Occipital lobe (tissue), 2 donors: ENCODE data around the gene KCNK3. TPM values are rescaled to one million over a fixed set of nuclear protein-coding genes. Genes with fewer than 3 reads are reported as not detected.

Experiments
- DNase-seq: peaks from one replicate; lab custom pipeline; 2025; lab: John Stamatoyannopoulos, UW
- total RNA-seq: library from RNA; depleted of rRNA; stranded (reverse); fragments of >200 nt; gene quantifications from one replicate; pipeline ENCODE4 v1.2.3, GENCODE V29; 2014

Gene KCNK3
- total RNA-seq, 1 donor from 2014 or later: 3.6 TPM

- no peak for DNase-seq
These were observed 19.1 kb downstream of the KCNK3 start for GRCh38 chr2:26711457-26712161.

- peak; percentile 74 for DNase-seq
These were observed 20.3 kb downstream of the KCNK3 start for GRCh38 chr2:26712486-26713465.

- DNase-seq: no peak
These were observed 23.2 kb downstream of the KCNK3 start for GRCh38 chr2:26715528-26716270.

- no peak for DNase-seq
These were observed 23.8 kb downstream of the KCNK3 start for GRCh38 chr2:26716340-26716739.

- no peak for DNase-seq
These were observed 24.2 kb downstream of the KCNK3 start for GRCh38 chr2:26716769-26717168.

GRCh38 chr2:26717362-26717761, 24.8 kb downstream of the KCNK3 start:
- no peak for DNase-seq

- no peak for DNase-seq
These were observed 26.6 kb downstream of the KCNK3 start for GRCh38 chr2:26718949-26719686.

- no peak for DNase-seq
These were observed 28.0 kb downstream of the KCNK3 start for GRCh38 chr2:26720322-26721114.

- no peak for DNase-seq
These were observed 28.9 kb downstream of the KCNK3 start for GRCh38 chr2:26721115-26722032.

- no peak for DNase-seq
These were observed 29.8 kb downstream of the KCNK3 start for GRCh38 chr2:26722328-26722727.

GRCh38 chr2:26722911-26723310, 30.4 kb downstream of the KCNK3 start:
- no peak for DNase-seq

- DNase-seq: no peak
These were observed 31.0 kb downstream of the KCNK3 start for GRCh38 chr2:26723475-26723874.

- DNase-seq: no peak
These were observed 31.6 kb downstream of the KCNK3 start for GRCh38 chr2:26723991-26724750.

- no peak for DNase-seq
These were observed 32.4 kb downstream of the KCNK3 start for GRCh38 chr2:26724784-26725520.

- DNase-seq: no peak
These were observed 32.9 kb downstream of the KCNK3 start for GRCh38 chr2:26725521-26725820.

- DNase-seq: no peak
These were observed 33.7 kb downstream of the KCNK3 start for GRCh38 chr2:26726228-26726627.

GRCh38 chr2:26727641-26728561, 35.4 kb downstream of the KCNK3 start:
- no peak for DNase-seq
